Measurements from ENCODE around the gene OGFOD2.

The OGFOD2 gene

GRCh38 chr12:122988612-122989212, 13.7 kb downstream of the OGFOD2 start:
- peaks cover 0 to 18% of the 10 kb centered on the region in 2 donors for H3K36me3 ChIP-seq (ENCODE audit: control insufficient read depth in 1 of 2, insufficient read depth in 2 of 2, low read length in 2 of 2)
- H3K27me3 ChIP-seq (ENCODE audit: control insufficient read depth in 1 of 2, insufficient read depth in 2 of 2, low read length in 2 of 2) = no peaks in the 10 kb centered on the region
- no peak overlapping the region for H3K9ac ChIP-seq (ENCODE audit: low read depth in 1 of 2, low read length in 2 of 2)
- no peak overlapping the region for H3K27ac ChIP-seq (ENCODE audit: low read depth, low read length)
- H3K4me1 ChIP-seq (ENCODE audit: control insufficient read depth in 1 of 2, insufficient read depth in 2 of 2, low read length in 2 of 2) = peaks cover 13 to 20% of the 10 kb centered on the region in 2 donors
- no peak overlapping the region for H3K4me3 ChIP-seq (ENCODE audit: low read depth in 1 of 2, low read length in 2 of 2)
- H3K9me3 ChIP-seq (ENCODE audit: control insufficient read depth in 1 of 2, low read length in 2 of 2) = no peaks in the 10 kb centered on the region

GRCh38 chr12:122989225-122989839, 14.3 kb downstream of the OGFOD2 start:
- Histone ChIP-seq H3K4me1 (ENCODE audit: control insufficient read depth in 1 of 2, insufficient read depth in 2 of 2, low read length in 2 of 2) (peaks cover 10 to 15% of the 10 kb centered on the region in 2 donors), H3K9ac (ENCODE audit: low read depth in 1 of 2, low read length in 2 of 2) (no peak overlapping the region), H3K36me3 (ENCODE audit: control insufficient read depth in 1 of 2, insufficient read depth in 2 of 2, low read length in 2 of 2) (peaks cover 0 to 18% of the 10 kb centered on the region in 2 donors), H3K27me3 (ENCODE audit: control insufficient read depth in 1 of 2, insufficient read depth in 2 of 2, low read length in 2 of 2) (no peaks in the 10 kb centered on the region), H3K27ac (ENCODE audit: low read depth, low read length) (no peak overlapping the region), H3K9me3 (ENCODE audit: control insufficient read depth in 1 of 2, low read length in 2 of 2) (no peaks in the 10 kb centered on the region), H3K4me3 (ENCODE audit: low read depth in 1 of 2, low read length in 2 of 2) (no peak overlapping the region)

- H3K27me3 ChIP-seq (ENCODE audit: control insufficient read depth in 1 of 2, insufficient read depth in 2 of 2, low read length in 2 of 2) = no peaks in the 10 kb centered on the region
- H3K4me3 ChIP-seq (ENCODE audit: low read depth in 1 of 2, low read length in 2 of 2) = no peak overlapping the region
- H3K4me1 ChIP-seq (ENCODE audit: control insufficient read depth in 1 of 2, insufficient read depth in 2 of 2, low read length in 2 of 2) = peaks cover 10% of the 10 kb centered on the region in 2 donors
- H3K36me3 ChIP-seq (ENCODE audit: control insufficient read depth in 1 of 2, insufficient read depth in 2 of 2, low read length in 2 of 2) = peaks cover 0 to 18% of the 10 kb centered on the region in 2 donors
- H3K9me3 ChIP-seq (ENCODE audit: control insufficient read depth in 1 of 2, low read length in 2 of 2) = no peaks in the 10 kb centered on the region
- H3K9ac ChIP-seq (ENCODE audit: low read depth in 1 of 2, low read length in 2 of 2) = no peak overlapping the region
- H3K27ac ChIP-seq (ENCODE audit: low read depth, low read length) = no peak overlapping the region
Measured at GRCh38 chr12:122989874-122990419, 14.9 kb downstream of the OGFOD2 start.

- H3K36me3 ChIP-seq (ENCODE audit: control insufficient read depth in 1 of 2, insufficient read depth in 2 of 2, low read length in 2 of 2) = peaks cover 0 to 18% of the 10 kb centered on the region in 2 donors
- peaks cover 10% of the 10 kb centered on the region in 2 donors for H3K4me1 ChIP-seq (ENCODE audit: control insufficient read depth in 1 of 2, insufficient read depth in 2 of 2, low read length in 2 of 2)
- H3K27ac ChIP-seq (ENCODE audit: low read depth, low read length) = no peak overlapping the region
- H3K4me3 ChIP-seq (ENCODE audit: low read depth in 1 of 2, low read length in 2 of 2) = no peak overlapping the region
- H3K9ac ChIP-seq (ENCODE audit: low read depth in 1 of 2, low read length in 2 of 2) = no peak overlapping the region
- no peaks in the 10 kb centered on the region for H3K9me3 ChIP-seq (ENCODE audit: control insufficient read depth in 1 of 2, low read length in 2 of 2)
- no peaks in the 10 kb centered on the region for H3K27me3 ChIP-seq (ENCODE audit: control insufficient read depth in 1 of 2, insufficient read depth in 2 of 2, low read length in 2 of 2)
Measured at GRCh38 chr12:122990561-122990960, 15.5 kb downstream of the OGFOD2 start.

- peaks cover 14 to 15% of the 10 kb centered on the region in 2 donors for H3K4me1 ChIP-seq (ENCODE audit: control insufficient read depth in 1 of 2, insufficient read depth in 2 of 2, low read length in 2 of 2)
- H3K36me3 ChIP-seq (ENCODE audit: control insufficient read depth in 1 of 2, insufficient read depth in 2 of 2, low read length in 2 of 2) = peaks cover 0 to 18% of the 10 kb centered on the region in 2 donors
- no peak overlapping the region for H3K9ac ChIP-seq (ENCODE audit: low read depth in 1 of 2, low read length in 2 of 2)
- H3K9me3 ChIP-seq (ENCODE audit: control insufficient read depth in 1 of 2, low read length in 2 of 2) = no peaks in the 10 kb centered on the region
- no peak overlapping the region for H3K4me3 ChIP-seq (ENCODE audit: low read depth in 1 of 2, low read length in 2 of 2)
- H3K27me3 ChIP-seq (ENCODE audit: control insufficient read depth in 1 of 2, insufficient read depth in 2 of 2, low read length in 2 of 2) = no peaks in the 10 kb centered on the region
- H3K27ac ChIP-seq (ENCODE audit: low read depth, low read length) = no peak overlapping the region
Measured at GRCh38 chr12:122990961-122991622, 16.0 kb downstream of the OGFOD2 start.

- H3K27me3 ChIP-seq (ENCODE audit: control insufficient read depth in 1 of 2, insufficient read depth in 2 of 2, low read length in 2 of 2) = no peaks in the 10 kb centered on the region
- H3K9me3 ChIP-seq (ENCODE audit: control insufficient read depth in 1 of 2, low read length in 2 of 2) = no peaks in the 10 kb centered on the region
- H3K36me3 ChIP-seq (ENCODE audit: control insufficient read depth in 1 of 2, insufficient read depth in 2 of 2, low read length in 2 of 2) = peaks cover 0 to 13% of the 10 kb centered on the region in 2 donors
- no peak overlapping the region for H3K27ac ChIP-seq (ENCODE audit: low read depth, low read length)
- no peak overlapping the region for H3K4me3 ChIP-seq (ENCODE audit: low read depth in 1 of 2, low read length in 2 of 2)
- H3K9ac ChIP-seq (ENCODE audit: low read depth in 1 of 2, low read length in 2 of 2) = no peak overlapping the region
- peaks cover 14 to 15% of the 10 kb centered on the region in 2 donors for H3K4me1 ChIP-seq (ENCODE audit: control insufficient read depth in 1 of 2, insufficient read depth in 2 of 2, low read length in 2 of 2)
Measured at GRCh38 chr12:122991623-122992275, 16.7 kb downstream of the OGFOD2 start.

GRCh38 chr12:122992386-122992785, 17.3 kb downstream of the OGFOD2 start:
- H3K27ac ChIP-seq (ENCODE audit: low read depth, low read length) = no peak overlapping the region
- no peaks in the 10 kb centered on the region for H3K27me3 ChIP-seq (ENCODE audit: control insufficient read depth in 1 of 2, insufficient read depth in 2 of 2, low read length in 2 of 2)
- H3K4me3 ChIP-seq (ENCODE audit: low read depth in 1 of 2, low read length in 2 of 2) = no peak overlapping the region
- no peaks in the 10 kb centered on the region for H3K9me3 ChIP-seq (ENCODE audit: control insufficient read depth in 1 of 2, low read length in 2 of 2)
- H3K9ac ChIP-seq (ENCODE audit: low read depth in 1 of 2, low read length in 2 of 2) = no peak overlapping the region
- peaks cover 14 to 15% of the 10 kb centered on the region in 2 donors for H3K4me1 ChIP-seq (ENCODE audit: control insufficient read depth in 1 of 2, insufficient read depth in 2 of 2, low read length in 2 of 2)
- peaks cover 0 to 11% of the 10 kb centered on the region in 2 donors for H3K36me3 ChIP-seq (ENCODE audit: control insufficient read depth in 1 of 2, insufficient read depth in 2 of 2, low read length in 2 of 2)

GRCh38 chr12:122994140-122994675, 19.2 kb downstream of the OGFOD2 start:
- H3K36me3 ChIP-seq (ENCODE audit: control insufficient read depth in 1 of 2, insufficient read depth in 2 of 2, low read length in 2 of 2) = peaks cover 0 to 5% of the 10 kb centered on the region in 2 donors

GRCh38 chr12:122994781-122995502, 19.9 kb downstream of the OGFOD2 start:
- H3K36me3 ChIP-seq (ENCODE audit: control insufficient read depth in 1 of 2, insufficient read depth in 2 of 2, low read length in 2 of 2) = peaks cover 0 to 13% of the 10 kb centered on the region in 2 donors
- H3K9me3 ChIP-seq (ENCODE audit: control insufficient read depth in 1 of 2, low read length in 2 of 2) = no peaks in the 10 kb centered on the region
- H3K9ac ChIP-seq (ENCODE audit: low read depth in 1 of 2, low read length in 2 of 2) = no peak overlapping the region
- H3K27me3 ChIP-seq (ENCODE audit: control insufficient read depth in 1 of 2, insufficient read depth in 2 of 2, low read length in 2 of 2) = no peaks in the 10 kb centered on the region
- peak overlapping the region; percentile 5 for H3K27ac ChIP-seq (ENCODE audit: low read depth, low read length)
- peaks cover 14 to 15% of the 10 kb centered on the region in 2 donors for H3K4me1 ChIP-seq (ENCODE audit: control insufficient read depth in 1 of 2, insufficient read depth in 2 of 2, low read length in 2 of 2)
- H3K4me3 ChIP-seq (ENCODE audit: low read depth in 1 of 2, low read length in 2 of 2) = no peak overlapping the region

More at GRCh38 chr12:122994140-122994675, 19.2 kb downstream of the OGFOD2 start:
- H3K4me3 ChIP-seq (ENCODE audit: low read depth in 1 of 2, low read length in 2 of 2) = peak overlapping the region in 1 of 2 donors; percentile 54
- H3K4me1 ChIP-seq (ENCODE audit: control insufficient read depth in 1 of 2, insufficient read depth in 2 of 2, low read length in 2 of 2) = peaks cover 14 to 15% of the 10 kb centered on the region in 2 donors
- no peaks in the 10 kb centered on the region for H3K27me3 ChIP-seq (ENCODE audit: control insufficient read depth in 1 of 2, insufficient read depth in 2 of 2, low read length in 2 of 2)
- H3K27ac ChIP-seq (ENCODE audit: low read depth, low read length) = no peak overlapping the region
- peak overlapping the region in 1 of 2 donors; percentile 38 for H3K9ac ChIP-seq (ENCODE audit: low read depth in 1 of 2, low read length in 2 of 2)
- H3K9me3 ChIP-seq (ENCODE audit: control insufficient read depth in 1 of 2, low read length in 2 of 2) = no peaks in the 10 kb centered on the region
